ENCODE measurements around the gene SNX8.
"Not testable (repeated sequence)": the region's sequence is repeated elsewhere in the genome, so short reads cannot be mapped to it uniquely, and the experiment has no call there.

The SNX8 gene

GRCh38 chr7:2350055-2350454, 35.8 kb upstream of the SNX8 start:
- Mint-ChIP-seq H3K4me1 (ENCODE audit: low read depth) (peaks cover 6% of the 10 kb centered on the region), H3K9me3 (ENCODE audit: low read depth) (no peaks in the 10 kb centered on the region), H3K27ac (no peak overlapping the region), H3K27me3 (no peaks in the 10 kb centered on the region), H3K36me3 (no peaks in the 10 kb centered on the region), H3K4me3 (no peak overlapping the region)

GRCh38 chr7:2347351-2348063, 33.3 kb upstream of the SNX8 start:
- not testable (repeated sequence) for H3K27ac Mint-ChIP-seq; H3K27me3 Mint-ChIP-seq; H3K36me3 Mint-ChIP-seq; H3K4me1 Mint-ChIP-seq (ENCODE audit: low read depth); H3K9me3 Mint-ChIP-seq (ENCODE audit: low read depth); H3K4me3 Mint-ChIP-seq

GRCh38 chr7:2336626-2337299, 22.5 kb upstream of the SNX8 start:
- Mint-ChIP-seq H3K4me3 (no peak overlapping the region), H3K36me3 (no peaks in the 10 kb centered on the region), H3K27me3 (no peaks in the 10 kb centered on the region), H3K9me3 (ENCODE audit: low read depth) (no peaks in the 10 kb centered on the region), H3K4me1 (ENCODE audit: low read depth) (no peaks in the 10 kb centered on the region), H3K27ac (no peak overlapping the region)

DNA sequence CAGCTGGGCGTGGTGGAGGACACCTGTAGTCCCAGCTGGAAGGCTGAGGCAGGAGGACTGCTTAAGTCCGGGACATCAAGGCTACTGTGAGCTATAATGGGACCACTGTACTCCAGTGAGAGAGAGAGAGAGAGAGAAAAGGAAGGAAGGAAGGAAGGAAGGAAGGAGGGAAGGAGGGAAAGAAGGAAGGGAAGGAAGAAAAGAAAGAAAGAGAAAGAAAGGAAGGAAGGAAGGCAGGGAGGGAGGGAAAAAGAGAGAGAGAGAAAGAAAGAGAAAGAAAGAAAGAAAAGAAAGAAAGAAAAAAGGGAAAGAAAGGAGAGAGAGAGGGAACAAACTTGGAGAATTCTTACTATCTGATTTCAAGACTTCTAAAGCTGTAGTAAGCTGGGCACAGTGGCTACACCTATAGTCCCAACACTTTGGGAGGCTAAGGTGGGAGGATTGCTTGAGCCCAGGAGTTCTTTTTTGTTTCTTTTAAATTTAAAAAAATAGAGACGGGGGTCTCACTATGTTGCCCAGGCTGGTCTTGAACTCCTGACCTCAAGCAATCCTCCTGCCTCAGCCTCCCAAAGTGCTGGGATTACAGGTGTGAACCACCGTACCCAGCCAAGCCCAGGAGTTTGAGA, 18.5 kb upstream of the SNX8 start:
- H3K9me3 Mint-ChIP-seq (ENCODE audit: low read depth); H3K27ac Mint-ChIP-seq; H3K36me3 Mint-ChIP-seq; H3K4me1 Mint-ChIP-seq (ENCODE audit: low read depth); H3K4me3 Mint-ChIP-seq; H3K27me3 Mint-ChIP-seq: not testable (repeated sequence)

- no peaks in the 10 kb centered on the region for H3K36me3 Mint-ChIP-seq
- H3K27ac Mint-ChIP-seq, result no peak overlapping the region
- no peaks in the 10 kb centered on the region for H3K9me3 Mint-ChIP-seq (ENCODE audit: low read depth)
- H3K4me3 Mint-ChIP-seq, result no peak overlapping the region
- H3K27me3 Mint-ChIP-seq, result no peaks in the 10 kb centered on the region
- no peaks in the 10 kb centered on the region for H3K4me1 Mint-ChIP-seq (ENCODE audit: low read depth)
These were observed 17.5 kb upstream of the SNX8 start for GRCh38 chr7:2331707-2332106.

DNA sequence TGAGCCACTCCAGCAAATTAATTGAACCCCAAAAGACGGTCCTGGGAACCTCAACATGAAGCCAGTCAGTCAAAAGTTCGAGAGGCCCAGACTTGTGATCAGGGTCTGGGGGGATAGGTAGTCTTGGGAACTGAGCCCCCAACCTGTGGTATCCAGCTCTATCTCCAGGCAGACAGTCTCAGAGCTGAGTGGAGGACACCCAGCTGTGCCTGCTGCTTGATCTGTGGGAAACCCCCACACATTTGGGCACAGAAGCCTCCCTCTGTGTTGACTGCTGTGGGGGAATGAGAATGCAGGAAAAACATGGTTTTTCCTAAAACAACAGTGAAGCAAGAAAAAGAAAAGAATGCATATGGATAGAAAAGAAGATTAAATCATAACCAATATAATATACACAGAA, 16.3 kb upstream of the SNX8 start:
- H3K27me3 Mint-ChIP-seq, result no peaks in the 10 kb centered on the region
- H3K4me1 Mint-ChIP-seq (ENCODE audit: low read depth), result no peaks in the 10 kb centered on the region
- no peak overlapping the region for H3K4me3 Mint-ChIP-seq
- no peaks in the 10 kb centered on the region for H3K36me3 Mint-ChIP-seq
- H3K9me3 Mint-ChIP-seq (ENCODE audit: low read depth), result no peaks in the 10 kb centered on the region
- no peak overlapping the region for H3K27ac Mint-ChIP-seq

DNA sequence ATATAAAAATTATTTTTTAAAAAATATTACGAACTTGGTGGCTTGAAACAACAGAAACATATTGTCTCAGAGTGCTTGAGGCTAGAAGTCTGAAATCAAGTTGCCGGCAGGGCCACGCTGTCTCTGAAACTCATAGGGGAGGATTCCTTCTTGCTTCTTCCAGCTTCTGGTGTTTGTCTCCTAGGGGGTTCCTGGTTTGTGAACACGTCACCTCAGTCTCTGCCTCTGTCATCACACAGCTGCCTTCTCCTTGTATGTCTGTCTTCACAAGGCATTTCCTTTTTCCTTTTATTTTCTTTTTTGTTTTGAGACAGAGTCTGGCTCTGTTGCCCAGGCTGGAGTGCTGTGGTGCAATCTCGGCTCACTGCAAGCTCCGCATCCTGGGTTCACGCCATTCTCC, 12.7 kb upstream of the SNX8 start:
- no peaks in the 10 kb centered on the region for H3K36me3 Mint-ChIP-seq
- H3K4me3 Mint-ChIP-seq, result no peak overlapping the region
- no peak overlapping the region for H3K27ac Mint-ChIP-seq
- H3K27me3 Mint-ChIP-seq, result no peaks in the 10 kb centered on the region
- H3K4me1 Mint-ChIP-seq (ENCODE audit: low read depth), result no peaks in the 10 kb centered on the region
- no peaks in the 10 kb centered on the region for H3K9me3 Mint-ChIP-seq (ENCODE audit: low read depth)

DNA sequence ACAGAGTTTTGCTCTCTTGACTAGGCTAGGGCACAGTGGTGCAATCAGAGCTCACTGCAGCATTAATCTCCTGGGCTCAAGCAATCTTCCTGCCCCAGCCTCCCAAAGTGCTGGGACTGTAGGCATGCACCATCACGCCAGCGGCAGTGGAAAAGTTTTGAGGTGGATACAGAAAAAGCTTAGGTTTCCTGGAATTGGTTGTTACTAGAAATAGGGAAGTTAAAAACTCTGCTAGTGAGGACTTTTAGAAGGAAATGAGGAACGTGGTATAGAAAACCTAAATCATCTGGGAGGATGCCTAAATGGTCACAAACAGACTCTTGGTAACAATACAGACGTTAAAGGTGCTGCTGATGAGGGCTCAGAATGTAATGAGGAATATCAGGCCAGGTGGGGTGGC, 10.9 kb upstream of the SNX8 start:
- Mint-ChIP-seq H3K4me1 (ENCODE audit: low read depth) (no peaks in the 10 kb centered on the region), H3K4me3 (no peak overlapping the region), H3K27me3 (no peaks in the 10 kb centered on the region), H3K27ac (no peak overlapping the region), H3K36me3 (no peaks in the 10 kb centered on the region), H3K9me3 (ENCODE audit: low read depth) (no peaks in the 10 kb centered on the region)

GRCh38 chr7:2321020-2321419, 6.8 kb upstream of the SNX8 start:
- H3K4me1 Mint-ChIP-seq (ENCODE audit: low read depth), result no peaks in the 10 kb centered on the region
- H3K27me3 Mint-ChIP-seq, result no peaks in the 10 kb centered on the region
- H3K4me3 Mint-ChIP-seq, result no peak overlapping the region
- H3K36me3 Mint-ChIP-seq, result no peaks in the 10 kb centered on the region
- H3K27ac Mint-ChIP-seq, result no peak overlapping the region
- H3K9me3 Mint-ChIP-seq (ENCODE audit: low read depth), result no peaks in the 10 kb centered on the region

- peak overlapping the region; percentile 9 for H3K4me3 Mint-ChIP-seq
- peaks cover 6% of the 10 kb centered on the region for H3K4me1 Mint-ChIP-seq (ENCODE audit: low read depth)
- H3K9me3 Mint-ChIP-seq (ENCODE audit: low read depth), result no peaks in the 10 kb centered on the region
- H3K27ac Mint-ChIP-seq, result peak overlapping the region; percentile 16
- H3K36me3 Mint-ChIP-seq, result no peaks in the 10 kb centered on the region
- H3K27me3 Mint-ChIP-seq, result no peaks in the 10 kb centered on the region
These were observed 3.5 kb upstream of the SNX8 start for GRCh38 chr7:2317556-2318293.

DNA sequence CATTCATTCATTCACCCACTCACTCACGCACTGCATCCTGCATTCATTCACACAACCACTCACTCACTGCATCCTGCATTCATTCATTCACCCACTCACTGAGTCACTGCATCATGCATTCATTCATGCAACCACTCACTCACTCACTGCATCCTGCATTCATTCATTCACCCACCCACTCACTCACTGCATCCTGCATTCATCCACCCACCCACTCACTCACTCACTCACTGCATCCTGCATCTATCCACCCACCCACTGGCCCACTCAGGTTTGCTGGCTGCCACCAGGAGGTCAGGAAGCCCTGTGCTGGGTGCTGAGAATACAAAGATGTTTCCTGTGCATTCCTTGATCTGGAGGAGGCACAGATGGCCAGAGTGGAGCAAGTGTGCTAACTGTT, 2.3 kb upstream of the SNX8 start:
- no peaks in the 10 kb centered on the region for H3K9me3 Mint-ChIP-seq (ENCODE audit: low read depth)
- H3K4me1 Mint-ChIP-seq (ENCODE audit: low read depth), result peaks cover 12% of the 10 kb centered on the region
- H3K27ac Mint-ChIP-seq, result no peak overlapping the region
- no peaks in the 10 kb centered on the region for H3K27me3 Mint-ChIP-seq
- H3K36me3 Mint-ChIP-seq, result no peaks in the 10 kb centered on the region
- H3K4me3 Mint-ChIP-seq, result no peak overlapping the region

- Mint-ChIP-seq H3K4me1 (ENCODE audit: low read depth) (peaks cover 13% of the 10 kb centered on the region), H3K27me3 (no peaks in the 10 kb centered on the region), H3K4me3 (no peak overlapping the region), H3K36me3 (no peaks in the 10 kb centered on the region), H3K27ac (no peak overlapping the region), H3K9me3 (ENCODE audit: low read depth) (no peaks in the 10 kb centered on the region)
These were observed 1.5 kb upstream of the SNX8 start for GRCh38 chr7:2315787-2316186.

- not testable (repeated sequence) for H3K9me3 Mint-ChIP-seq (ENCODE audit: low read depth); H3K27me3 Mint-ChIP-seq; H3K27ac Mint-ChIP-seq; H3K4me3 Mint-ChIP-seq; H3K36me3 Mint-ChIP-seq
- H3K4me1 Mint-ChIP-seq (ENCODE audit: low read depth), result peaks cover 13% of the 10 kb centered on the region
These were observed 802 bp upstream of the SNX8 start for GRCh38 chr7:2314956-2315530.

DNA sequence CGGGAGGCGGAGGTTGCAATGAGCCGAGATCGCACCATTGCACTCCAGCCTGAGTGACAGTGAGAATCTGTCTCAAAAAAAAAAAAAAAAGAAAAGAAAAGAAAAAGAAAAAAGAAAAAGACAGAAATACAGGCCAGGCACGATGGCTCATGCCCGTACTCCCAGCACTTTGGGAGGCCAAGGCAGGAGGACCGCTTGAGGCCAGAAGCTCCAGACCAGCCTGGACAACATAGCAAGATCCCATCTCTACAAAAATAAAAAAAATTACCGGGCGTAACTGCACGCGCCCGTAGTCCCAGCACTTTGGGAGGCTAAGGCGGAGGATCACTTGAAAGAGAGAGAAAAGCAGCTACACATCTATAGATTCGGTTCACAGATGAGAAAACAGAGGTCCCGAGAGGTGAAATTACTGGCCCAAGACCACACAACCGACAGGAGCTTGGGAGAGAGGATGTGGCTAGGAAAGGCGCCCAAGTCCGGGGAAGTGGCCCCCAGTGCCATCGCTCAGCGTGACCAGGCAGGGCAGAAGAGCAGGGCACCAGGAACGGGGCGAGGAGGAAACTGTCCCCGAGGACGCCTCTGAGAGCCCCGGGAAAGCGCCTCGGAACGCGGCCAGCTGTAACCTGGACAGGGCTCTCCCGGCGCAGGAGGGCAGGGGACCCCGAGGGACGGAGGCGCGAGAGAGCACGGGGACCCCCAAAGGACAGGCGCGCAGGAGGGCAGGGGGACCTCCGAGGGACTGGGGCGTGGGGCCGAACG, 612 bp downstream of the SNX8 start:
- H3K4me3 Mint-ChIP-seq, result peak overlapping the region; percentile 92
- no peaks in the 10 kb centered on the region for H3K9me3 Mint-ChIP-seq (ENCODE audit: low read depth)
- H3K27me3 Mint-ChIP-seq, result no peaks in the 10 kb centered on the region
- H3K27ac Mint-ChIP-seq, result peak overlapping the region; percentile 79
- no peaks in the 10 kb centered on the region for H3K36me3 Mint-ChIP-seq
- peaks cover 13% of the 10 kb centered on the region for H3K4me1 Mint-ChIP-seq (ENCODE audit: low read depth)
